Measurements from ENCODE around the gene FBP2.
"Not testable (repeated sequence)": the region's sequence is repeated elsewhere in the genome, so short reads cannot be mapped to it uniquely, and the experiment has no call there.

DNA sequence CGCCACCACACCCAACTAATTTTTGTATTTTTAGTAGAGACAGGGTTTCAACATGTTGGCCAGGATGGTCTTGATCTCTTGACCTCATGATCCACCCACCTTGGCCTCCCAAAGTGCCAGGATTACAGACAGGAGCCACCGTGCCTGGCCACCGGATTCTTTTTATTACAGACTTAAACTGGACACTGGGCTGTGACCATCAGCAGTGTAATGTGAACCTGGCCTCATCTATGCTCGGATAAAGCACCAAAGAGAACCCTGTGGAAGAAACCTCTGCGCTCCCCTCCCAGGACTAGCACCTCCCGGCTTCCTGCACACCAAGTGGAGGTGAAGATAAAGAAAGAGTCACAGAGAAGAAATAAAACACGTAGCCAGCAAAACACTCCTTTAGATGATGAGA is 941 bp downstream of the FBP2 start:
- TF ChIP-seq, protein P1, sequence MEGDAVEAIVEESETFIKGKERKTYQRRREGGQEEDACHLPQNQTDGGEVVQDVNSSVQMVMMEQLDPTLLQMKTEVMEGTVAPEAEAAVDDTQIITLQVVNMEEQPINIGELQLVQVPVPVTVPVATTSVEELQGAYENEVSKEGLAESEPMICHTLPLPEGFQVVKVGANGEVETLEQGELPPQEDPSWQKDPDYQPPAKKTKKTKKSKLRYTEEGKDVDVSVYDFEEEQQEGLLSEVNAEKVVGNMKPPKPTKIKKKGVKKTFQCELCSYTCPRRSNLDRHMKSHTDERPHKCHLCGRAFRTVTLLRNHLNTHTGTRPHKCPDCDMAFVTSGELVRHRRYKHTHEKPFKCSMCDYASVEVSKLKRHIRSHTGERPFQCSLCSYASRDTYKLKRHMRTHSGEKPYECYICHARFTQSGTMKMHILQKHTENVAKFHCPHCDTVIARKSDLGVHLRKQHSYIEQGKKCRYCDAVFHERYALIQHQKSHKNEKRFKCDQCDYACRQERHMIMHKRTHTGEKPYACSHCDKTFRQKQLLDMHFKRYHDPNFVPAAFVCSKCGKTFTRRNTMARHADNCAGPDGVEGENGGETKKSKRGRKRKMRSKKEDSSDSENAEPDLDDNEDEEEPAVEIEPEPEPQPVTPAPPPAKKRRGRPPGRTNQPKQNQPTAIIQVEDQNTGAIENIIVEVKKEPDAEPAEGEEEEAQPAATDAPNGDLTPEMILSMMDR (conservative IDR thresholded peaks at IDR 0.05 in 1 of 2, IDR thresholded peaks at IDR 0.05 in 1 of 2; ENCODE audit: low read depth in 1 of 2, low read length in 2 of 2): not testable (repeated sequence)
- TF ChIP-seq EZH2 (IDR thresholded peaks at IDR 0.05; ENCODE audit: low read length, missing control alignments): not testable (repeated sequence)
